GM11168 (cell line): ENCODE measurements around the gene KCNN4.

Source experiments
- in situ Hi-C: fragments of 300-500 bp; cut with MboI; formaldehyde crosslinking; loops from one replicate; pipeline ENCODE4 v1.12.0; 2022; ENCODE audit warnings: low sequenced_read_pairs; ENCODE audit not compliant: unreplicated experiment

KCNN4 gene

DNA sequence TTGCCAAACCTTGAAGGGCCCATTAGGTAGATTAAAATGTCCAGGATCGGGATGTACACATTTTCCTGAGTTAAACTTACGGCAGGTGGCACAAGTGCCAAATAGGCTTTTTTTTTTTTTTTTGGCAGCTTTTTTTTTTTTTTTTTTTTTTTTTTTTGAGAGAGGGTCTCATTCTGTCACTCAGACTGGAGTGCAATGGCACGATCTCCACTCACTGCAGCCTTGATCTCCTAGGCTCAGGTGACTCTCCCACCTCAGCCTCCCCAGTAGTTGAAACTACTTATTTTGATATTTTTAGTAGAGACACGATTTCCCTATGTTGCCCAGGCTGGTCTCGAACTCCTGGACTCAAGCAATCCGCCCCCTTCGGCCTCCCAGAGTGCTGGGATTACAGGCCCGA, 55.9 kb downstream of the KCNN4 start:
- in situ Hi-C loops: no loop called here

- in situ Hi-C loops: no loop called here
Observed at GRCh38 chr19:43723588-43723987, 57.2 kb downstream of the KCNN4 start.

DNA sequence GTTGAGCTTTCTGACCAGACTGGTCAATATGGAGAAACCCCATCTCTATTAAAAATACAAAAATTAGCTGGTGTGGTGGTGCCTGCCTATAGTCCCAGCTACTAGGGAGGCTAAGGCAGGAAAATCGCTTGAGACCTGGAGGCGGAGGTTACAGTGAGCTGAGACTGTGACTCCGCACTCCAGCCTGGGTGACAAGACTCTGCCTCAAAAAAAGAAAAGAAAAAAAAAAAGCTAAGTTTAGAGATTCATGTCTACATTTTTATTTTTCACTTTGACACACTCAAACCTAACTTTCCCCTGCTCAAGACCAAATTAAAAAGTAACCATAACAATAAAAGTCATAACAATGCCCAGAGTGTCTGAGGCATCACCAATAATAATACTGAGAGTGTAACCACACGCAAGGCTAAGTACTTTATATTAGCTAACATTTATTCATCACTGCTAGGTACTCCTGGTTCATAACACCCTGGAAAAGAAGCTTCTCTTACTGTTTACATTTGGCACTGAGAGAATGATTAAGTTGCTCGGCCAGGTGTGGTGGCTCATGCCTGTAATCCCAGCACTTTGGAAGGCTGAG, 59.2 kb downstream of the KCNN4 start:
- in situ Hi-C loops: no loop called here

- in situ Hi-C loops: no loop called here
Observed at GRCh38 chr19:43720936-43721335, 59.8 kb downstream of the KCNN4 start.

GRCh38 chr19:43719918-43720317, 60.9 kb downstream of the KCNN4 start:
- in situ Hi-C loops: no loop called here

DNA sequence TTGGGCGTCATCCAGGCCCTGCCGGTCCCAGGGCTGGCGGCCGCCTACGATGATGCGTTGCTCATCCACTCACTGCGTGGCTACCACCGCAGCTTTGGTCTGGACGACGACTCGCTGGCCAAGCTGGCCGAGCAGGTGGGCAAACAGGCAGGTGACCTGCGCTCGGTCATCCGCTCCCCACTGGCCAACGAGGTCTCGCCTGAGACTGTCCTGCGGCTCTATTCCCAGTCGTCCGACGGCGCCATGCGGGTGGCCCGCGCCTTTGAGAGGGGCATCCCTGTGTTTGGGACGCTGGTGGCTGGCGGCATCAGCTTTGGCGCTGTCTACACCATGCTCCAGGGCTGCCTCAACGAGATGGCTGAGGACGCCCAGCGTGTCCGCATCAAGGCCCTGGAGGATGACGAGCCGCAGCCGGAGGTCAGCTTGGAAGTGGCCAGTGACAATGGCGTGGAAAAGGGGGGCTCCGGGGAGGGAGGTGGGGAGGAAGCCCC, 61.4 kb downstream of the KCNN4 start:
- in situ Hi-C loops: no loop called here

DNA sequence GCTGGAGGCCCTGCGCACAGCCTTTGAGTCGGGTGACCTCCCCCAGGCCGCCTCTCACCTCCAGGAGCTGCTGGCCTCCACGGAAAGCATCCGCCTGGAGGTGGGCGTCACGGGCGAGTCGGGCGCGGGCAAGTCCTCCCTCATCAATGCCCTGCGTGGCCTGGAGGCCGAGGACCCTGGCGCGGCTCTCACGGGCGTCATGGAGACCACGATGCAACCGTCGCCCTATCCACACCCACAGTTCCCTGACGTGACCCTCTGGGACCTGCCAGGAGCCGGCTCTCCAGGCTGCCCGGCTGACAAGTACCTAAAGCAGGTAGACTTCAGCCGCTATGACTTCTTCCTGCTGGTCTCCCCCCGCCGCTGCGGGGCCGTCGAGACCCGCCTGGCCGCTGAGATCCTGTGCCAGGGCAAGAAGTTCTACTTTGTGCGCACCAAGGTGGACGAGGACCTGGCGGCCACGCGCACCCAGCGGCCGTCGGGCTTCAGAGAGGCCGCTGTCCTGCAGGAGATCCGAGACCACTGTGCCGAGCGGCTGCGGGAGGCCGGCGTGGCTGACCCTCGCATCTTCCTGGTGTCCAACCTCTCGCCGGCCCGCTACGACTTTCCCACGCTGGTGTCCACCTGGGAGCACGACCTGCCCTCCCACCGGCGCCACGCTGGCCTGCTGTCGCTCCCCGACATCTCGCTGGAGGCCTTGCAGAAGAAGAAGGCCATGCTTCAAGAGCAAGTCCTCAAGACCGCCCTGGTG, 62.0 kb downstream of the KCNN4 start:
- in situ Hi-C loops: no loop called here
